GM23338 (cell line): Measurements from ENCODE around the gene DDN. TPM values are rescaled to one million over a fixed set of nuclear protein-coding genes. Genes with fewer than 3 reads are reported as not detected.

ENCODE experiments used
- ATAC-seq: fragments of 200-7000 bp; cut with Tn5 transposase; 3 replicates; pipeline ENCODE4 v1.9.1; 2020
- DNase-seq: peaks from one replicate; pipeline ENCODE4 v3.0.0-alpha.2; 2015; ENCODE audit warnings: low spot score
- H2AFZ ChIP-seq: fragments of 200-600 bp; sonication (generic); 2 replicates; pipeline ENCODE4 v1.8.0; 2016; ENCODE audit warnings: antibody characterized with exemption, mild to moderate bottlenecking, moderate library complexity
- H3F3A ChIP-seq: fragments of 200-600 bp; sonication (generic); replicated peaks from 2 replicates; pipeline ENCODE4 v1.8.0; 2017; ENCODE audit warnings: antibody characterized with exemption, mixed run types, low read depth
- H3K27ac ChIP-seq: fragments of 200-600 bp; sonication (generic); 2 replicates; pipeline ENCODE4 v1.6.1; 2016; ENCODE audit warnings: low read depth
- H3K27me3 ChIP-seq: fragments of 200-600 bp; sonication (generic); 2 replicates; pipeline ENCODE4 v1.8.0; 2016; ENCODE audit warnings: mild to moderate bottlenecking, mixed run types, moderate library complexity; ENCODE audit not compliant: insufficient read depth
- H3K36me3 ChIP-seq: fragments of 200-600 bp; sonication (generic); 2 replicates; pipeline ENCODE4 v1.8.0; 2016; ENCODE audit warnings: mild to moderate bottlenecking; ENCODE audit not compliant: insufficient read depth
- H3K4me1 ChIP-seq: fragments of 200-600 bp; sonication (generic); 2 replicates; pipeline ENCODE4 v1.8.0; 2016; ENCODE audit warnings: mild to moderate bottlenecking, moderate library complexity; ENCODE audit not compliant: insufficient read depth
- H3K4me2 ChIP-seq: fragments of 200-600 bp; sonication (generic); 2 replicates; pipeline ENCODE4 v1.7.1; 2017; ENCODE audit warnings: mixed run types
- H3K4me3 ChIP-seq: fragments of 200-600 bp; sonication (generic); 2 replicates; pipeline ENCODE4 v1.6.1; 2016; ENCODE audit warnings: mixed run types
- H3K79me2 ChIP-seq: fragments of 200-600 bp; sonication (generic); replicated peaks from 2 replicates; pipeline ENCODE4 v1.8.0; 2017; ENCODE audit warnings: mild to moderate bottlenecking; ENCODE audit not compliant: insufficient read depth
- H3K9me2 ChIP-seq: fragments of 200-600 bp; sonication (generic); 2 replicates; pipeline ENCODE4 v1.8.0; 2017; ENCODE audit not compliant: insufficient read depth
- H4K20me1 ChIP-seq: fragments of 200-600 bp; sonication (generic); replicated peaks from 2 replicates; pipeline ENCODE4 v1.8.0; 2017; ENCODE audit warnings: mild to moderate bottlenecking; ENCODE audit not compliant: insufficient read depth
- H3K27ac Mint-ChIP-seq: 2 replicates; pipeline ENCODE4 v1.8.0; 2020; ENCODE audit warnings: inconsistent platforms, mild to moderate bottlenecking, moderate library complexity, mixed read lengths
- H3K27me3 Mint-ChIP-seq: 3 replicates; pipeline ENCODE4 v1.8.0; 2022; ENCODE audit warnings: low read depth, mild to moderate bottlenecking, moderate library complexity, mixed read lengths, inconsistent platforms; ENCODE audit not compliant: insufficient read depth, poor library complexity
- H3K36me3 Mint-ChIP-seq: 3 replicates; pipeline ENCODE4 v1.8.0; 2021; ENCODE audit warnings: low read depth, mild to moderate bottlenecking, inconsistent platforms, moderate library complexity, mixed read lengths
- H3K4me1 Mint-ChIP-seq: 3 replicates; pipeline ENCODE4 v1.8.0; 2020; ENCODE audit warnings: mild to moderate bottlenecking, inconsistent platforms, mixed read lengths
- H3K4me3 Mint-ChIP-seq: 3 replicates; pipeline ENCODE4 v1.8.0; 2021; ENCODE audit warnings: moderate library complexity, mild to moderate bottlenecking, inconsistent platforms, mixed read lengths
- H3K9me3 Mint-ChIP-seq: 3 replicates; pipeline ENCODE4 v1.8.0; 2020; ENCODE audit warnings: moderate library complexity, mild to moderate bottlenecking, inconsistent platforms, mixed read lengths
- CREB1 ChIP-seq: fragments of 250-450 bp; sonication (Bioruptor Pico); IDR thresholded peaks from 2 replicates; pipeline ENCODE4 v1.5.0; 2020; ENCODE audit warnings: low read depth, mild to moderate bottlenecking, moderate library complexity
- EZH2 ChIP-seq: fragments of 200-600 bp; sonication (generic); IDR thresholded peaks from one replicate; pipeline ENCODE4 v1.8.0; 2017; ENCODE audit warnings: antibody characterized with exemption, mild to moderate bottlenecking, low read depth; ENCODE audit not compliant: unreplicated experiment
- EZH2phosphoT487 ChIP-seq: fragments of 200-600 bp; sonication (generic); IDR thresholded peaks from one replicate; pipeline ENCODE4 v1.8.1; 2018; ENCODE audit warnings: antibody characterized with exemption; ENCODE audit not compliant: unreplicated experiment
- JUNB ChIP-seq: IDR thresholded peaks from one replicate; pipeline ENCODE4 v1.6.1; 2016; ENCODE audit warnings: antibody characterized with exemption; ENCODE audit not compliant: unreplicated experiment
- NANOG ChIP-seq: IDR thresholded peaks from 2 replicates; pipeline ENCODE4 v1.6.1; 2016; ENCODE audit warnings: antibody characterized with exemption, borderline replicate concordance
- POLR2AphosphoS5 ChIP-seq: IDR thresholded peaks from 2 replicates; pipeline ENCODE4 v1.6.1; 2016; ENCODE audit warnings: antibody characterized with exemption, low read depth
- STAT1 ChIP-seq: IDR thresholded peaks from one replicate; pipeline ENCODE4 v1.6.1; 2016; ENCODE audit warnings: antibody characterized with exemption; ENCODE audit not compliant: unreplicated experiment
- ZNF114 ChIP-seq: fragments of 250-450 bp; sonication (Bioruptor Pico); IDR thresholded peaks from 2 replicates; pipeline ENCODE4 v1.5.0; 2020; ENCODE audit warnings: mild to moderate bottlenecking, moderate library complexity
- ZNF331 ChIP-seq: fragments of 250-450 bp; sonication (Bioruptor Pico); IDR thresholded peaks from 2 replicates; pipeline ENCODE4 v1.5.0; 2020; ENCODE audit warnings: low read depth, mild to moderate bottlenecking, moderate library complexity
- polyA plus RNA-seq: library from polyadenylated mRNA; unstranded; fragments of >200 nt; fragmentation: Nextera tagmentation; extraction: Ambion mirVana; gene quantifications from 2 replicates; pipeline ENCODE4 v1.2.1, GENCODE V29; 2016
- total RNA-seq: library from RNA; depleted of rRNA; stranded (reverse); fragments of >200 nt; shearing (Covaris generic); gene quantifications from 2 replicates; pipeline ENCODE4 v1.2.3, GENCODE V29; 2014
- TF ChIP-seq, protein P1 (sequence below): IDR thresholded peaks from one replicate; pipeline ENCODE4 v1.6.1; 2018; ENCODE audit warnings: antibody characterized with exemption; ENCODE audit not compliant: unreplicated experiment
- TF ChIP-seq, protein P2 (sequence below): fragments of 250-450 bp; sonication (Bioruptor Pico); IDR thresholded peaks from 2 replicates; pipeline ENCODE4 v1.5.0; 2020; ENCODE audit warnings: mild to moderate bottlenecking, moderate library complexity
- TF ChIP-seq, protein P3 (sequence below): IDR thresholded peaks from 2 replicates; pipeline ENCODE4 v1.6.1; 2016; ENCODE audit warnings: antibody characterized with exemption
- TF ChIP-seq, protein P4 (sequence below), 2 experiments: fragments of 200-600 bp in 1 of 2; sonication (generic) in 1 of 2; conservative IDR thresholded peaks; 2 replicates each; pipeline versions ENCODE4 v1.5.1 to v1.6.1; 2016 to 2017; ENCODE audit warnings: antibody characterized with exemption in 2 of 2, low read depth in 2 of 2, mild to moderate bottlenecking in 2 of 2, moderate library complexity in 1 of 2

DDN gene
- total and polyA plus RNA-seq, 2 experiments from 2014 or later: 0.10 TPM; not detected in 1

DNA sequence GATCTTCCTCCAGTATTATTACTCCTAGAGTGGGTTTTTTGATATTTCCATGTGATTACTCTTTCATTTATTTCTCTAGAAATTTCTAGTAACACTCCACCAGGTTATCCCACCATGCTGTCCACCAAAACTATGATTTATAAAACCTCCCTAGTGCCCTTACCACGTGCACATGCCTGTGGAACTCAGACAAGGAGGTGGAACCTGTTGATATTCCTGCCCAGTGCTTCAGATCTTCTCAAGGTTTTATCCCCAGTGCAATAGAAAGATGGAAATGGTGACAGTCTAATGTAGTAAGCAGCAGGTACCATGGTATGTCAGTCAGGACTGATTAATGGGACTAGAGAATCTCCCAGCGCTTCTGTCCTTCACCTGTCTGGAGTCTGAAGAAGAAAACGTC is 38.3 kb downstream of the DDN start:
- H3K9me3 Mint-ChIP-seq: no peaks in the 10 kb centered on the region; the same call in 2 of the 3 replicates
- no peak overlapping the region for H3K27ac ChIP-seq
- no peak overlapping the region for H3K4me2 ChIP-seq
- H3K79me2 ChIP-seq: peaks cover 10% of the 10 kb centered on the region
- peaks cover 19% of the 10 kb centered on the region for H3K27me3 Mint-ChIP-seq
- DNase-seq: no peak
- ATAC-seq: no peak
- no peaks in the 10 kb centered on the region for H3K36me3 ChIP-seq
- H3K4me3 ChIP-seq: no peak overlapping the region
- H2AFZ ChIP-seq: no peak overlapping the region
- no peak overlapping the region; the same call in 2 of the 3 replicates for H3K4me3 Mint-ChIP-seq
- no peak overlapping the region for H3K27ac Mint-ChIP-seq
- peaks cover 10% of the 10 kb centered on the region for H3F3A ChIP-seq
- TF ChIP-seq JUNB (no peak), POLR2AphosphoS5 (no peak), STAT1 (no peak), EZH2 (no peak), CREB1 (CRISPR knock-in tag) (no peak), ZNF331 (CRISPR knock-in tag) (no peak), EZH2phosphoT487 (no peak), NANOG (no peak), ZNF114 (no peak)
- TF ChIP-seq, protein P1, sequence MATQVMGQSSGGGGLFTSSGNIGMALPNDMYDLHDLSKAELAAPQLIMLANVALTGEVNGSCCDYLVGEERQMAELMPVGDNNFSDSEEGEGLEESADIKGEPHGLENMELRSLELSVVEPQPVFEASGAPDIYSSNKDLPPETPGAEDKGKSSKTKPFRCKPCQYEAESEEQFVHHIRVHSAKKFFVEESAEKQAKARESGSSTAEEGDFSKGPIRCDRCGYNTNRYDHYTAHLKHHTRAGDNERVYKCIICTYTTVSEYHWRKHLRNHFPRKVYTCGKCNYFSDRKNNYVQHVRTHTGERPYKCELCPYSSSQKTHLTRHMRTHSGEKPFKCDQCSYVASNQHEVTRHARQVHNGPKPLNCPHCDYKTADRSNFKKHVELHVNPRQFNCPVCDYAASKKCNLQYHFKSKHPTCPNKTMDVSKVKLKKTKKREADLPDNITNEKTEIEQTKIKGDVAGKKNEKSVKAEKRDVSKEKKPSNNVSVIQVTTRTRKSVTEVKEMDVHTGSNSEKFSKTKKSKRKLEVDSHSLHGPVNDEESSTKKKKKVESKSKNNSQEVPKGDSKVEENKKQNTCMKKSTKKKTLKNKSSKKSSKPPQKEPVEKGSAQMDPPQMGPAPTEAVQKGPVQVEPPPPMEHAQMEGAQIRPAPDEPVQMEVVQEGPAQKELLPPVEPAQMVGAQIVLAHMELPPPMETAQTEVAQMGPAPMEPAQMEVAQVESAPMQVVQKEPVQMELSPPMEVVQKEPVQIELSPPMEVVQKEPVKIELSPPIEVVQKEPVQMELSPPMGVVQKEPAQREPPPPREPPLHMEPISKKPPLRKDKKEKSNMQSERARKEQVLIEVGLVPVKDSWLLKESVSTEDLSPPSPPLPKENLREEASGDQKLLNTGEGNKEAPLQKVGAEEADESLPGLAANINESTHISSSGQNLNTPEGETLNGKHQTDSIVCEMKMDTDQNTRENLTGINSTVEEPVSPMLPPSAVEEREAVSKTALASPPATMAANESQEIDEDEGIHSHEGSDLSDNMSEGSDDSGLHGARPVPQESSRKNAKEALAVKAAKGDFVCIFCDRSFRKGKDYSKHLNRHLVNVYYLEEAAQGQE: no peak
- TF ChIP-seq, protein P2, sequence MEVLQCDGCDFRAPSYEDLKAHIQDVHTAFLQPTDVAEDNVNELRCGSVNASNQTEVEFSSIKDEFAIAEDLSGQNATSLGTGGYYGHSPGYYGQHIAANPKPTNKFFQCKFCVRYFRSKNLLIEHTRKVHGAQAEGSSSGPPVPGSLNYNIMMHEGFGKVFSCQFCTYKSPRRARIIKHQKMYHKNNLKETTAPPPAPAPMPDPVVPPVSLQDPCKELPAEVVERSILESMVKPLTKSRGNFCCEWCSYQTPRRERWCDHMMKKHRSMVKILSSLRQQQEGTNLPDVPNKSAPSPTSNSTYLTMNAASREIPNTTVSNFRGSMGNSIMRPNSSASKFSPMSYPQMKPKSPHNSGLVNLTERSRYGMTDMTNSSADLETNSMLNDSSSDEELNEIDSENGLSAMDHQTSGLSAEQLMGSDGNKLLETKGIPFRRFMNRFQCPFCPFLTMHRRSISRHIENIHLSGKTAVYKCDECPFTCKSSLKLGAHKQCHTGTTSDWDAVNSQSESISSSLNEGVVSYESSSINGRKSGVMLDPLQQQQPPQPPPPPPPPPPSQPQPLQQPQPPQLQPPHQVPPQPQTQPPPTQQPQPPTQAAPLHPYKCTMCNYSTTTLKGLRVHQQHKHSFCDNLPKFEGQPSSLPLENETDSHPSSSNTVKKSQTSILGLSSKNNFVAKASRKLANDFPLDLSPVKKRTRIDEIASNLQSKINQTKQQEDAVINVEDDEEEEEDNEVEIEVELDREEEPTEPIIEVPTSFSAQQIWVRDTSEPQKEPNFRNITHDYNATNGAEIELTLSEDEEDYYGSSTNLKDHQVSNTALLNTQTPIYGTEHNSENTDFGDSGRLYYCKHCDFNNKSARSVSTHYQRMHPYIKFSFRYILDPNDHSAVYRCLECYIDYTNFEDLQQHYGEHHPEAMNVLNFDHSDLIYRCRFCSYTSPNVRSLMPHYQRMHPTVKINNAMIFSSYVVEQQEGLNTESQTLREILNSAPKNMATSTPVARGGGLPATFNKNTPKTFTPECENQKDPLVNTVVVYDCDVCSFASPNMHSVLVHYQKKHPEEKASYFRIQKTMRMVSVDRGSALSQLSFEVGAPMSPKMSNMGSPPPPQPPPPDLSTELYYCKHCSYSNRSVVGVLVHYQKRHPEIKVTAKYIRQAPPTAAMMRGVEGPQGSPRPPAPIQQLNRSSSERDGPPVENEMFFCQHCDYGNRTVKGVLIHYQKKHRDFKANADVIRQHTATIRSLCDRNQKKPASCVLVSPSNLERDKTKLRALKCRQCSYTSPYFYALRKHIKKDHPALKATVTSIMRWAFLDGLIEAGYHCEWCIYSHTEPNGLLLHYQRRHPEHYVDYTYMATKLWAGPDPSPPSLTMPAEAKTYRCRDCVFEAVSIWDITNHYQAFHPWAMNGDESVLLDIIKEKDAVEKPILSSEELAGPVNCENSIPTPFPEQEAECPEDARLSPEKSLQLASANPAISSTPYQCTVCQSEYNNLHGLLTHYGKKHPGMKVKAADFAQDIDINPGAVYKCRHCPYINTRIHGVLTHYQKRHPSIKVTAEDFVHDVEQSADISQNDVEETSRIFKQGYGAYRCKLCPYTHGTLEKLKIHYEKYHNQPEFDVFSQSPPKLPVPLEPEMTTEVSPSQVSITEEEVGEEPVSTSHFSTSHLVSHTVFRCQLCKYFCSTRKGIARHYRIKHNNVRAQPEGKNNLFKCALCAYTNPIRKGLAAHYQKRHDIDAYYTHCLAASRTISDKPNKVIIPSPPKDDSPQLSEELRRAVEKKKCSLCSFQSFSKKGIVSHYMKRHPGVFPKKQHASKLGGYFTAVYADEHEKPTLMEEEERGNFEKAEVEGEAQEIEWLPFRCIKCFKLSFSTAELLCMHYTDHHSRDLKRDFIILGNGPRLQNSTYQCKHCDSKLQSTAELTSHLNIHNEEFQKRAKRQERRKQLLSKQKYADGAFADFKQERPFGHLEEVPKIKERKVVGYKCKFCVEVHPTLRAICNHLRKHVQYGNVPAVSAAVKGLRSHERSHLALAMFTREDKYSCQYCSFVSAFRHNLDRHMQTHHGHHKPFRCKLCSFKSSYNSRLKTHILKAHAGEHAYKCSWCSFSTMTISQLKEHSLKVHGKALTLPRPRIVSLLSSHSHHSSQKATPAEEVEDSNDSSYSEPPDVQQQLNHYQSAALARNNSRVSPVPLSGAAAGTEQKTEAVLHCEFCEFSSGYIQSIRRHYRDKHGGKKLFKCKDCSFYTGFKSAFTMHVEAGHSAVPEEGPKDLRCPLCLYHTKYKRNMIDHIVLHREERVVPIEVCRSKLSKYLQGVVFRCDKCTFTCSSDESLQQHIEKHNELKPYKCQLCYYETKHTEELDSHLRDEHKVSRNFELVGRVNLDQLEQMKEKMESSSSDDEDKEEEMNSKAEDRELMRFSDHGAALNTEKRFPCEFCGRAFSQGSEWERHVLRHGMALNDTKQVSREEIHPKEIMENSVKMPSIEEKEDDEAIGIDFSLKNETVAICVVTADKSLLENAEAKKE: no peak
- TF ChIP-seq, protein P3, sequence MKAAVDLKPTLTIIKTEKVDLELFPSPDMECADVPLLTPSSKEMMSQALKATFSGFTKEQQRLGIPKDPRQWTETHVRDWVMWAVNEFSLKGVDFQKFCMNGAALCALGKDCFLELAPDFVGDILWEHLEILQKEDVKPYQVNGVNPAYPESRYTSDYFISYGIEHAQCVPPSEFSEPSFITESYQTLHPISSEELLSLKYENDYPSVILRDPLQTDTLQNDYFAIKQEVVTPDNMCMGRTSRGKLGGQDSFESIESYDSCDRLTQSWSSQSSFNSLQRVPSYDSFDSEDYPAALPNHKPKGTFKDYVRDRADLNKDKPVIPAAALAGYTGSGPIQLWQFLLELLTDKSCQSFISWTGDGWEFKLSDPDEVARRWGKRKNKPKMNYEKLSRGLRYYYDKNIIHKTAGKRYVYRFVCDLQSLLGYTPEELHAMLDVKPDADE: no peak
- TF ChIP-seq, protein P4, sequence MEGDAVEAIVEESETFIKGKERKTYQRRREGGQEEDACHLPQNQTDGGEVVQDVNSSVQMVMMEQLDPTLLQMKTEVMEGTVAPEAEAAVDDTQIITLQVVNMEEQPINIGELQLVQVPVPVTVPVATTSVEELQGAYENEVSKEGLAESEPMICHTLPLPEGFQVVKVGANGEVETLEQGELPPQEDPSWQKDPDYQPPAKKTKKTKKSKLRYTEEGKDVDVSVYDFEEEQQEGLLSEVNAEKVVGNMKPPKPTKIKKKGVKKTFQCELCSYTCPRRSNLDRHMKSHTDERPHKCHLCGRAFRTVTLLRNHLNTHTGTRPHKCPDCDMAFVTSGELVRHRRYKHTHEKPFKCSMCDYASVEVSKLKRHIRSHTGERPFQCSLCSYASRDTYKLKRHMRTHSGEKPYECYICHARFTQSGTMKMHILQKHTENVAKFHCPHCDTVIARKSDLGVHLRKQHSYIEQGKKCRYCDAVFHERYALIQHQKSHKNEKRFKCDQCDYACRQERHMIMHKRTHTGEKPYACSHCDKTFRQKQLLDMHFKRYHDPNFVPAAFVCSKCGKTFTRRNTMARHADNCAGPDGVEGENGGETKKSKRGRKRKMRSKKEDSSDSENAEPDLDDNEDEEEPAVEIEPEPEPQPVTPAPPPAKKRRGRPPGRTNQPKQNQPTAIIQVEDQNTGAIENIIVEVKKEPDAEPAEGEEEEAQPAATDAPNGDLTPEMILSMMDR (conservative IDR thresholded peaks at IDR 0.05; ENCODE audit: low read depth in 2 of 2): no peak
- H4K20me1 ChIP-seq: peaks cover 1% of the 10 kb centered on the region; the same call in 1 of the 2 replicates
- no peaks in the 10 kb centered on the region for H3K9me2 ChIP-seq
- H3K27me3 ChIP-seq: peaks cover 4% of the 10 kb centered on the region
- peaks cover 16% of the 10 kb centered on the region for H3K4me1 ChIP-seq
- H3K36me3 Mint-ChIP-seq: peaks cover 5% of the 10 kb centered on the region
- peaks cover 32% of the 10 kb centered on the region; the same call in 2 of the 3 replicates for H3K4me1 Mint-ChIP-seq
